GM12801 (cell line): ENCODE measurements around the gene STX5.

Experiments used
- TF ChIP-seq, protein P1 (sequence below): IDR thresholded peaks from one replicate; pipeline ENCODE4 v1.5.1; 2011; ENCODE audit warnings: control low read depth; ENCODE audit not compliant: insufficient read length; ENCODE audit errors: extremely low read depth

STX5 gene

DNA sequence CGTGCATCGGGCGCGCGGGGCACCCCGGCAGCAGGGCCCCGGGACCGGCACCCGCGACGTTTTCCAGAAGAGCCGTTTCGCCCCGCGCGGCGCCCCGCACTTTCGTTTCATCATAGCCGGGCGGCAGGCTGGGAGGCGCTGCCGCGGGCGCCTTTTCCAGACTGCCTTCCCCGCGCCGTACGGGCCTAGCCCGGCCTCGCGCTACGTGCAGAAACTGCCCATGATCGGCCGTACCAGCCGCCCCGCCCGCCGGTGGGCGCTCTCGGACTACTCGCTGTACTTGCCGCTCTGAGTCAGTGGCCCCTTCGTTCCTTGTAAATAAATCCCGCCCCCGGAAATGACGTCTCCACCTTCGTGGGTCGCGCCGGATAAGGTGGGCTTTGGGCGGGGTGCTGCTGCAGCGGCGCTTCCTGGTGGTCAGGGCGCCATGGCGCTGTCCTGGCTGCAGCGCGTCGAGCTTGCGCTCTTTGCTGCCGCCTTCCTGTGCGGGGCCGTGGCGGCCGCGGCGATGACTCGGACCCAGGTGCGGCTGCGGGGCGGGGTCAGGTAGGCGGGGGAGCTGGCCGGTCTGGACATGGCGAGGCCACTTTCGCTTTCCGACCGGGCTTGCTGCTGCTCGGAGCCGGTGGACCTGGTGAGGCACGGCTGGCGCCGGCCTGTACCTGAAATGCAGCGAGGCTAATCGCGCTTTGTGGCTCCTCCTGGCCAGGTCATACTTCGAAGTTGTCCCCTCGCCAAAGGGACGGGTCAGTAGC is 44.7 kb downstream of the STX5 start, which contains the start of gene TMEM179B:
Gene TMEM179B (plus strand): TSS at position 398 of the 755 bp plus-strand sequence. CDS start 30 bp downstream, at position 428.
- TF ChIP-seq, protein P1, sequence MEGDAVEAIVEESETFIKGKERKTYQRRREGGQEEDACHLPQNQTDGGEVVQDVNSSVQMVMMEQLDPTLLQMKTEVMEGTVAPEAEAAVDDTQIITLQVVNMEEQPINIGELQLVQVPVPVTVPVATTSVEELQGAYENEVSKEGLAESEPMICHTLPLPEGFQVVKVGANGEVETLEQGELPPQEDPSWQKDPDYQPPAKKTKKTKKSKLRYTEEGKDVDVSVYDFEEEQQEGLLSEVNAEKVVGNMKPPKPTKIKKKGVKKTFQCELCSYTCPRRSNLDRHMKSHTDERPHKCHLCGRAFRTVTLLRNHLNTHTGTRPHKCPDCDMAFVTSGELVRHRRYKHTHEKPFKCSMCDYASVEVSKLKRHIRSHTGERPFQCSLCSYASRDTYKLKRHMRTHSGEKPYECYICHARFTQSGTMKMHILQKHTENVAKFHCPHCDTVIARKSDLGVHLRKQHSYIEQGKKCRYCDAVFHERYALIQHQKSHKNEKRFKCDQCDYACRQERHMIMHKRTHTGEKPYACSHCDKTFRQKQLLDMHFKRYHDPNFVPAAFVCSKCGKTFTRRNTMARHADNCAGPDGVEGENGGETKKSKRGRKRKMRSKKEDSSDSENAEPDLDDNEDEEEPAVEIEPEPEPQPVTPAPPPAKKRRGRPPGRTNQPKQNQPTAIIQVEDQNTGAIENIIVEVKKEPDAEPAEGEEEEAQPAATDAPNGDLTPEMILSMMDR, result no peak

DNA sequence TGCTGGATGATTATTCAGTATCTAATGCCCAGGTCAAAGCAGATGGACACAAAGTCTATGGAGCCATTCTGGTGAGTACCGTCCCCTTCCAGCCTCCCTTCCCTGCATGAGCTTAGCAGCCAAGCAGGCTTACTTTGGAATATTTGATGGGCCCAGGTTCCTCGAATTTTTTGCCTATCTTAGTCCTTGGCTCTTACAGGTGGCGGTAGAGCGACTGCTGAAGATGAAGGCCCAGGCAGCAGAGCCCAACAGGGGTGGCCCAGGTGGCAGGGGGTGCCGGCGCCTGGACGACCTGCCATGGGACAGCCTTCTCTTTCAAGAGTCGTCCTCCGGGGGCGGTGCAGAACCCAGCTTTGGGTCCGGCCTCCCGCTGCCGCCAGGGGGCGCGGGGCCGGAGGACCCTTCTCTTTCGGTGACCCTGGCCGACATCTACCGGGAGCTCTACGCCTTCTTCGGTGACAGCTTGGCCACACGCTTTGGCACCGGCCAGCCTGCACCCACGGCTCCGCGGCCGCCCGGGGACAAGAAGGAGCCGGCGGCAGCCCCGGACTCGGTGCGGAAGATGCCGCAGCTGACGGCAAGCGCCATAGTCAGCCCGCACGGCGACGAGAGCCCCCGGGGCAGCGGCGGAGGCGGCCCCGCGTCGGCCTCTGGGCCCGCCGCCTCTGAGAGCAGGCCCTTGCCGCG is 45.4 kb downstream of the STX5 start:
- TF ChIP-seq, protein P1, result peak; percentile 19

DNA sequence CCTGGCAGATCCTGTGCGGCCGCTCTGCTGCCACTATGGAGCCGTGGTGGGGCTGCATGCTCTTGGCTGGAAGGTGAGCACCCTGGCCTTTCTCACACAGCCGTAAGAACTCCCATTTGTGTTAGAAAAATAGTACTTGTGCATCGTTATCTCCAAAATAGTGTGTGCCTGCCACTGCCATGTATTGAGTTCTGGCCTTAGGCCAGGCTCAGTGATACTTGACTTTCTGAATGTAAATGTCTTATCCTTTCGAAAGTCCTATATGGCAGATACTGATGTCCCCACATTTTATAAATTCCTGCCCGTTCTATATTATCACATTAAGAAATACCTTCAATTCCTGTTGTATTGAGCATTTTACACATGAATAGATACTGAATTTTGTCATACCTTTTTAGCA is 49.1 kb downstream of the STX5 start:
- TF ChIP-seq, protein P1, result no peak

DNA sequence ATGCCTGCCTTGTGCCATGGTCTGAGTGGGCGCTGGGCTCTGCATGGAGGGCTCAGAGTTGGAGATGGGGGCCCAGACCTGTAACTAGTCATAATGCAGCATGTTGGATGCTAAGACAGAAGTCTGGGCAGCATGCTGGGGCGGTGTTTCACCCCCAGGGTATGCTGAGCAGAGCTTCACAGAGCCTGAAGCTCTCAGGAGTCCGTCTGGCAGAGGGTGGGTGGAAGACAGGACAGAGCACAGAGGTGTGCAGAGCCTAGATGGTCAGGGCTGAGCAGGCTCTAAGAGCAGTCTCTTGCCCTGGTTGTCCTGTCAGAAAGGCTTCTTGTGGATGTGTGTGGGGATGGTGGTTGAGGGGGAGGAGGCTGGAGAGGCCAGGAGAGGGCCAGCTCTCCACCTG is 53.4 kb downstream of the STX5 start:
- TF ChIP-seq, protein P1, result no peak

GRCh38 chr11:62777389-62777788 is 54.5 kb downstream of the STX5 start:
- TF ChIP-seq, protein P1, result no peak

GRCh38 chr11:62775646-62776045 is 56.2 kb downstream of the STX5 start:
- TF ChIP-seq, protein P1, result no peak

DNA sequence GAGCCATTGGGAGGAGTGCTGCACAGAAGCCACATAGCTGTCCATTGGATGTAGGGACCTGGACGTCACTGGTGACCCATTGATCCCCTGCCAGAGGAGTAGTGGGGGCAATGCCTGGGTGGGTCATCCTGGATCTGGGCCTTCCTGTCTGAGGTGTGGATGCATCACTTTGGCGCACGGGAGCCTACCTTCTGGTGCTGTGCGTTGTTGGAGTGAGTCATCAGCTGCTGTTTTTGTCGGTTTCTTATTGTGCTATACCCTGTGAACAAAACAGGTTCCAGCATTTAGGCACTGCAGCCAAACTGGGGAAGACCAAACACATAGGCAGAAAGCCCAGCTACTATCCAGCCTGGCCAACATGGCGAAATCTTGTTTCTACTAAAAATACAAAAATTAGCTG is 57.4 kb downstream of the STX5 start:
- TF ChIP-seq, protein P1, result no peak
